ENCODE measurements around the gene COL4A2.

GRCh38 chr13:110465696-110466095 is 158.6 kb downstream of the COL4A2 start:
- TF ChIP-seq, protein P1, sequence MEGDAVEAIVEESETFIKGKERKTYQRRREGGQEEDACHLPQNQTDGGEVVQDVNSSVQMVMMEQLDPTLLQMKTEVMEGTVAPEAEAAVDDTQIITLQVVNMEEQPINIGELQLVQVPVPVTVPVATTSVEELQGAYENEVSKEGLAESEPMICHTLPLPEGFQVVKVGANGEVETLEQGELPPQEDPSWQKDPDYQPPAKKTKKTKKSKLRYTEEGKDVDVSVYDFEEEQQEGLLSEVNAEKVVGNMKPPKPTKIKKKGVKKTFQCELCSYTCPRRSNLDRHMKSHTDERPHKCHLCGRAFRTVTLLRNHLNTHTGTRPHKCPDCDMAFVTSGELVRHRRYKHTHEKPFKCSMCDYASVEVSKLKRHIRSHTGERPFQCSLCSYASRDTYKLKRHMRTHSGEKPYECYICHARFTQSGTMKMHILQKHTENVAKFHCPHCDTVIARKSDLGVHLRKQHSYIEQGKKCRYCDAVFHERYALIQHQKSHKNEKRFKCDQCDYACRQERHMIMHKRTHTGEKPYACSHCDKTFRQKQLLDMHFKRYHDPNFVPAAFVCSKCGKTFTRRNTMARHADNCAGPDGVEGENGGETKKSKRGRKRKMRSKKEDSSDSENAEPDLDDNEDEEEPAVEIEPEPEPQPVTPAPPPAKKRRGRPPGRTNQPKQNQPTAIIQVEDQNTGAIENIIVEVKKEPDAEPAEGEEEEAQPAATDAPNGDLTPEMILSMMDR (optimal IDR thresholded peaks at IDR 0.05 in 1 of 3, IDR thresholded peaks at IDR 0.05 in 1 of 3, conservative IDR thresholded peaks at IDR 0.05 in 1 of 3; ENCODE audit: extremely low read depth in 1 of 3, insufficient read depth in 2 of 3, low read length in 3 of 3): no peak
- TF ChIP-seq EZH2 (IDR thresholded peaks at IDR 0.05; ENCODE audit: low read length): no peak

Measured in keratinocyte (primary cell).